Stimulated activated CD8-positive, alpha-beta memory T cell treated with anti-CD3 and anti-CD28 coated beads, Interleukin-4, amount 100 ng/mL, for 48 hours (primary cell): ENCODE data around the gene TRIM73.
A peak's percentile ranks its signal among the peaks of the same experiment; 100 is the strongest.
"Not testable (repeated sequence)": the region's sequence is repeated elsewhere in the genome, so short reads cannot be mapped to it uniquely, and the experiment has no call there.

Experiments
- DNase-seq: peaks from one replicate; pipeline ENCODE4 v3.0.0-alpha.2; 2020

Gene TRIM73

GRCh38 chr7:75415829-75416373, 20.5 kb downstream of the TRIM73 start:
- DNase-seq, result peak; percentile 11

DNA sequence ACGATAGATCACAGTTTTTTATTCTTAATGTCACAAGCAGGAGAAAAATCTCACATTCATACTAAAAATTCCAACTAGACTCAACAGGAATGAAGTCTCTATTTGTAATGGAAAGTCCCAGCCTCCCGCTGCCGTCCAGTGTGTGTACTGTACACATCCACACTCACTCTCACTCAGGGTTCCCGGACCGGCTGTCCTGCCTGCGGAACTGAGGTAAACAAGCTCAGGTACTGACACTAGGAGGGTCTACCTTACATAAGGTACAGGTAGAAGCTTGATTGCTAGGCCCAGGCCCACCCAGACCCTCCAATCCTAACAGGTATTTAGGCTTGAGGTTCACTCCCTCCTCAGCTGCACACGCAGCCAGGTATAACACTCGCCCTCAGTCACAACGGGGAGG, 21.4 kb downstream of the TRIM73 start:
- peak; percentile 13 for DNase-seq

GRCh38 chr7:75418292-75418858, 22.9 kb downstream of the TRIM73 start:
- DNase-seq, result peak; percentile 17

DNA sequence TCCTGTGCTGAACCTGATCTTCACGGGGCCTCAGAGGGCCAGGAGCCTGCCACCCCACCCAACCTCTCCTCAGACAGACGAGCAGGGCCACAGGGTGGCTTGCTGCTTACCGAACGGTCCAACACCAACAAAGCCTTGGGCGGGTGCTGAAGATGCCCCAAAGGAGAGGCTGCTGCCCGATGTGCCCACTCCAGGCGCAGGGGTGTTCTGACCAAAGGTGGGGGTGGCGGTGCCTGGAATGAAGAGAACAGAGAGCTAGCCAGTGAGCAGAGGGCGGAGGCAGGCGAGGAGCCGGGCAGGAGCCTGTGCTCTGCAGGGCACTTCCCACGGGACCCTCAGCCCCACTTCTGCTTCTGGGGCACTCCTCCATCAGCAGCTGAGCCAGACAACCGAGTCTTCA, 23.8 kb downstream of the TRIM73 start:
- peak; percentile 21 for DNase-seq

DNA sequence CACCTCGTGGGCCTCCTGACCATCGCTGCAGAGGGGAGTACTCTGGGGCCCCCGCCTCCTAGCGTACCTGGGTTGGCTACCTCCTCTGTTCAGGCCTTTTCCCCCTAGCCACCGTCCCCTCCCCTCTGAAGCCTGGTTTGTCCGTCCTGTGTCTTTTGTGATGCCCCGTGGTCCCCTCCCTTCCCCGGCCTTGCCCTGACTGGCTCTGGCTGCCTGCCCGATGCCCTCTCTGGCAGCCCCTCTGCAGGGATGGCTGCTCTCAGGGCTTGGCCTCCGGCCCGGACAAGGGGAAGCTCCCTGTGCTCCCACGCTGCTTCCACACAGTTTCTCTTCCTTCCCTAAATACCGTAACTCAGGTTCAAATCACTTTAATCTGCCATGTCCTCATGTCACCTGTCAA, 24.3 kb downstream of the TRIM73 start:
- DNase-seq, result peak; percentile 12

- DNase-seq, result peak; percentile 16
Measured at GRCh38 chr7:75420152-75420551, 24.7 kb downstream of the TRIM73 start.

DNA sequence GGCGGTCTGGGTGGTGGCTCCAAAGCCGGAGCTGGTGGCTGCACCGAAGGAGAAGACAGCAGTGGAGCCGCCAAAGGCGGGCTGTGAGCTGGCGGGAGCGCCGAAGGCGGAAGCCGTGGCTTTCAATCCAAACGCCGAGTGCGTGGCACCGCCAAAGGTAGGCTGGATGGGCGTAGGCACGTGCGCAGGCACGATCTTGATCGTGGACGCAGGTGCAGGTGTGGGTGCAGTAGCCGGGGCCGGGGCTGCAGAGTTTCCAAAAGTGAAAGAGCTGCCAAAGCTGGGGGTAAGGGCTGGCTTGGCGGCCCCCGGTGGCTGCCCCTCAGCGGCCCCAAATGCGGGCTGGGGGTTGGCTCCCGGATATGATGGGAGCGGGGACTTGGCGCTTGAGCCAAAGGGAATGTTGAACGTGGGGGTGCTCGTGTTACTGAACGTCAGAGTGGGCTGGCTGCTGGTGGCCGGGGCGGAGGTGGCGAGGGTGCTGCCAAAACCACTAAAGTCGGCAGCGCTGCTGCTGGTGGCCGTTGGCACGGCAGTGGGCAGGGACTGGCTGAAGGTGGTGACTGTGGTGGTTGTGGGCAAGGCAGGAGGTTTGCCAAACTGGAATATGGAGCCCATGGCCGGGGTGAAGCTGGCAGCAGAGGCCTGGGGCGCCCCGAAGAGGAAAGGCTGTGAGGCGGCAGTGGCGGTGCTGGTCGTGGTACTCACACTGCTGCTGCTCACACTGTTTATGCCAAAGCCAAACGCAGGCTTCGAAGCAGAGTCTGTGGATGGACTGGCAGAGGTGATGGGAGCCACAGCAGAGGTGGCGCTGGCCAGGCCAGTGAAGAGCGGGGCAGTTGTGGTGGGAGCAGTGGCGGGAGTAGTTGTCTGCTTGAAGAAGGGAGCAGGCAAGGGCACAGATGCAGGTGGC, 26.6 kb downstream of the TRIM73 start:
- not testable (repeated sequence) for DNase-seq

DNA sequence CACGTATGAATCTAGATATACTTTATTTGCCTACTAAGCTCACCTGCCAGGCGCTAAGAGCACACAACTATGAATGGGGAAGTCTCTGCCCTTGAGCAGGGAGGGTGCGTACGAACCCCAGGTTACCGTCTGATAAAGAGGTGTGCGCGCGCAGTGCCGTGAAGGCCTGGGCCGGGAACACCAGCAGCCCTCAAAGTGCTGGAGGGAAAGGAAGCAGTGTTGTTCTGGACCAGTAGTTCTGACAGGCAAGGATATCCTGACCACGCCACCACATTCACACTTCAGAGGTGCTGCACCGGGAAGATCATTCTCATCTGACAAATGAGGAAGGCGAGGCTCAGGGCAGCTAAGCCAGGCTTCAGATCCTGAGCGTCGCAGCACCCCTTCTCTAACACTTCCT, 28.1 kb downstream of the TRIM73 start:
- not testable (repeated sequence) for DNase-seq

GRCh38 chr7:75439000-75439399, 43.6 kb downstream of the TRIM73 start:
- DNase-seq, result not testable (repeated sequence)

- not testable (repeated sequence) for DNase-seq
Measured at GRCh38 chr7:75442101-75442464, 46.7 kb downstream of the TRIM73 start.

- not testable (repeated sequence) for DNase-seq
Measured at GRCh38 chr7:75442465-75443111, 47.2 kb downstream of the TRIM73 start.

DNA sequence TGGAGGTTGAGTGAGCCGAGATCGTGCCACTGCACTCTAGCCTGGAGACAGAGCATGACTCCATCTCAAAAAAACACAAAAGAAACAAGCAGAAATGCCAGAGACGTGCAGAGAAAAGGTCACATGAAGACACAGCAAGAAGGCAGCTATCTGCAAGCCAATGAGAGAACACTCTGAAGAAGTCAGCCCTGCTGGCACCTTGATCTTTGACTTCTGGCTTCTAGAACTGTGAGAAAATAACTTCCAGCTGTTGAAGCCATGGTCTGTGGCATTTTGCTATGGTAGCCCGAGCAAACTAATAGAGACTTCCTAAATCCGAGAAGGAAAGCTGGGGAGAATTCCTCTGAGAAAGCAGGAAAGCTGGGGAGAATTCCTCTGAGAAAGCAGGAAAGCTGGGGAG, 54.5 kb downstream of the TRIM73 start:
- not testable (repeated sequence) for DNase-seq

DNA sequence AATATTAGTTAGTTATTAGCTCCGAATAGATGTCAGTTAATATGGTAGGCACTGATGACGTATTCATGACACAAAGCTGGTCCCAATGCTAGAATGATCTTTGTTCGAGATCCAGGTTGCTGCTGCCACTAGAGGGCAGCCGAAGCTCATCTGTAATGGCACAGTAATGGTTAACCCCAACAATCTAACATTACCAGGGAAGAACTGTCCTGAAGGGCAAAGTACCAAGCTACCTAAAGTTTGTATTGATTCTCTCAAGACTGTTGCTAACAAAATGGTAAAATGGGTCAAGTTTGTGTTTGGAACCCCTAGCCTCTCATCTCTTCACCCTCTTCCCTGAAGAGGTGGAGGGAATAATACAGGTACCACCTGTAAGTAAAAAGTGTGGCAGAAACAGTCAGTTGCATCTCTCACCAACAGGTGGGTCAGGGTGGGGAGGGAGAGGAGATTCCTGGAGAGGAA, 57.1 kb downstream of the TRIM73 start:
- DNase-seq, result not testable (repeated sequence)
